Stomach (tissue), 9 donors: ENCODE data around the gene NBEAL2. TPM values are rescaled to one million over a fixed set of nuclear protein-coding genes. Genes with fewer than 3 reads are reported as not detected.
"Not testable (repeated sequence)": the region's sequence is repeated elsewhere in the genome, so short reads cannot be mapped to it uniquely, and the experiment has no call there.

Experiments used
- DNase-seq, 2 donors: peaks; one replicate each; pipeline versions ENCODE4 v3.0.0 to v3.0.0-alpha.2; 2013 to 2019
- H3K27ac ChIP-seq, 5 donors: fragments of 200-600 bp in 4 of 5; sonication (generic) in 4 of 5; one replicate each; pipeline ENCODE4 v1.5.1; 2013 to 2019; ENCODE audit warnings: mild to moderate bottlenecking in 1 of 5, moderate library complexity in 1 of 5
- H3K27me3 ChIP-seq, 3 donors: fragments of 200-600 bp; sonication (generic); one replicate each; pipeline ENCODE4 v1.5.1; 2017 to 2019; ENCODE audit warnings: mixed run types in 1 of 3
- H3K36me3 ChIP-seq, 4 donors: fragments of 200-600 bp; sonication (generic); 1 replicate in 3 of 4; 2 replicates in 1 of 4; pipeline ENCODE4 v1.5.1; 2016 to 2019
- H3K4me1 ChIP-seq, 4 donors: fragments of 200-600 bp; sonication (generic); one replicate each; pipeline ENCODE4 v1.5.1; 2016 to 2019
- H3K4me3 ChIP-seq, 4 donors: fragments of 200-600 bp; sonication (generic) in 3 of 4; one replicate each; pipeline ENCODE4 v1.5.1; 2016 to 2019; ENCODE audit warnings: mild to moderate bottlenecking in 1 of 4
- H3K9me3 ChIP-seq, 4 donors: fragments of 200-600 bp; sonication (generic); one replicate each; pipeline ENCODE4 v1.5.1; 2016 to 2019
- EP300 ChIP-seq: sonication (generic); formaldehyde crosslinking; IDR thresholded peaks from one replicate; pipeline ENCODE4 v1.6.1; 2017; ENCODE audit warnings: antibody characterized with exemption
- POLR2A ChIP-seq, 4 donors: fragments of 450-650 bp; IDR thresholded peaks; one replicate each; pipeline ENCODE4 v1.6.1; 2016; ENCODE audit warnings: antibody characterized with exemption in 4 of 4, control low read depth in 2 of 4, mild to moderate bottlenecking in 1 of 4, moderate library complexity in 1 of 4
- POLR2AphosphoS5 ChIP-seq, 3 donors: sonication (generic); formaldehyde crosslinking; IDR thresholded peaks; one replicate each; pipeline ENCODE4 v1.6.1; 2016; ENCODE audit warnings: antibody characterized with exemption in 3 of 3
- WGBS, 5 donors: extraction: QIAGEN DNeasy Blood & Tissue Kit in 3 of 5; methylation state at CpG; one replicate each; pipeline versions ENCODE4 v1.1.5 to v1.1.7; 2013 to 2018; 5-methylcytosine and 5-hydroxymethylcytosine counted together
- intact Hi-C: fragments of 100-400 bp; cut with DNase I; formaldehyde crosslinking; loops from one replicate; pipeline ENCODE4 v1.15.1; 2023; ENCODE audit warnings: low total_unique reads
- polyA plus RNA-seq, 3 donors: library from polyadenylated mRNA; stranded (reverse); fragments of 200-250 nt; gene quantifications; one replicate each; pipeline ENCODE4 v1.2.3, GENCODE V29; 2013
- total RNA-seq, 5 donors: library from RNA; depleted of rRNA; stranded (reverse); fragments of >200 nt; gene quantifications; one replicate each; pipeline versions ENCODE4 v1.1.0 to v1.2.3, GENCODE V29; 2014 to 2016
- TF ChIP-seq, protein P1 (sequence below), 7 experiments: fragments of 450-650 bp in 4 of 7; fragments of 200-600 bp in 3 of 7; sonication (generic) in 3 of 7; IDR thresholded peaks; one replicate each; pipeline ENCODE4 v1.5.1; 2016 to 2019; ENCODE audit warnings: antibody characterized with exemption in 7 of 7, control low read depth in 2 of 7, mild to moderate bottlenecking in 1 of 7
- donor health status: healthy with polysubstance abuse.
- donor health status: Bipolar disorder and iron deficiency.
- donor health status: healthy.

NBEAL2 gene
- total and polyA plus RNA-seq, 8 donors, result 35.0 to 653 (median 214) TPM

GRCh38 chr3:47028667-47029066, 49.2 kb downstream of the NBEAL2 start:
- H3K9me3 ChIP-seq, result no peaks in the 10 kb centered on the region
- WGBS, 5 donors, result 93 to 100% (median 94%) methylated on average over 1 of the region's 1 CpG
- intact Hi-C loops, result no loop called here
- TF ChIP-seq POLR2A (IDR thresholded peaks at IDR 0.05), result no peak
- TF ChIP-seq POLR2AphosphoS5 (IDR thresholded peaks at IDR 0.05), result no peak
- no peak for TF ChIP-seq EP300
- TF ChIP-seq, protein P1, sequence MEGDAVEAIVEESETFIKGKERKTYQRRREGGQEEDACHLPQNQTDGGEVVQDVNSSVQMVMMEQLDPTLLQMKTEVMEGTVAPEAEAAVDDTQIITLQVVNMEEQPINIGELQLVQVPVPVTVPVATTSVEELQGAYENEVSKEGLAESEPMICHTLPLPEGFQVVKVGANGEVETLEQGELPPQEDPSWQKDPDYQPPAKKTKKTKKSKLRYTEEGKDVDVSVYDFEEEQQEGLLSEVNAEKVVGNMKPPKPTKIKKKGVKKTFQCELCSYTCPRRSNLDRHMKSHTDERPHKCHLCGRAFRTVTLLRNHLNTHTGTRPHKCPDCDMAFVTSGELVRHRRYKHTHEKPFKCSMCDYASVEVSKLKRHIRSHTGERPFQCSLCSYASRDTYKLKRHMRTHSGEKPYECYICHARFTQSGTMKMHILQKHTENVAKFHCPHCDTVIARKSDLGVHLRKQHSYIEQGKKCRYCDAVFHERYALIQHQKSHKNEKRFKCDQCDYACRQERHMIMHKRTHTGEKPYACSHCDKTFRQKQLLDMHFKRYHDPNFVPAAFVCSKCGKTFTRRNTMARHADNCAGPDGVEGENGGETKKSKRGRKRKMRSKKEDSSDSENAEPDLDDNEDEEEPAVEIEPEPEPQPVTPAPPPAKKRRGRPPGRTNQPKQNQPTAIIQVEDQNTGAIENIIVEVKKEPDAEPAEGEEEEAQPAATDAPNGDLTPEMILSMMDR (IDR thresholded peaks at IDR 0.05), result no peak
- no peak for DNase-seq
- no peak overlapping the region for H3K4me3 ChIP-seq
- peaks cover 2 to 33% (median 17%) of the 10 kb centered on the region in 4 donors for H3K36me3 ChIP-seq
- H3K27ac ChIP-seq, result no peak overlapping the region
- no peaks in the 10 kb centered on the region for H3K27me3 ChIP-seq
- H3K4me1 ChIP-seq, result peaks cover 0 to 47% (median 13%) of the 10 kb centered on the region in 4 donors

- intact Hi-C loops, DNase-seq, H3K9me3 ChIP-seq, H3K27me3 ChIP-seq, H3K27ac ChIP-seq, H3K4me3 ChIP-seq: not testable (repeated sequence)
- WGBS, 5 donors, result 68 to 79% (median 75%) methylated on average over 4 of the region's 4 CpGs
- Histone ChIP-seq H3K36me3 (peaks cover 7 to 57% (median 34%) of the 10 kb centered on the region in 4 donors), H3K4me1 (peaks cover 4 to 54% (median 21%) of the 10 kb centered on the region in 4 donors)
These were observed 51.6 kb downstream of the NBEAL2 start for GRCh38 chr3:47031041-47031440.

- Histone ChIP-seq H3K27me3 (no peaks in the 10 kb centered on the region), H3K4me3 (no peak overlapping the region), H3K27ac (peak overlapping the region in 4 of 5 donors; percentile 27 to 67 (median 41)), H3K4me1 (peaks cover 8 to 61% (median 30%) of the 10 kb centered on the region in 4 donors), H3K36me3 (peaks cover 17 to 68% (median 57%) of the 10 kb centered on the region in 4 donors), H3K9me3 (no peaks in the 10 kb centered on the region)
- intact Hi-C loops, result no loop called here
- WGBS, 5 donors, result 29 to 44% (median 38%) methylated on average over 2 of the region's 2 CpGs
- no peak for DNase-seq
- TF ChIP-seq EP300 (no peak), POLR2AphosphoS5 (IDR thresholded peaks at IDR 0.05) (no peak), POLR2A (IDR thresholded peaks at IDR 0.05) (no peak)
- TF ChIP-seq, protein P1 (IDR thresholded peaks at IDR 0.05), result no peak
These were observed 55.5 kb downstream of the NBEAL2 start for GRCh38 chr3:47034868-47035489.

GRCh38 chr3:47035645-47036044, 56.2 kb downstream of the NBEAL2 start:
- no peak for DNase-seq
- WGBS, 5 donors, result 18 to 47% (median 32%) methylated on average over 2 of the region's 2 CpGs
- TF ChIP-seq EP300 (no peak), POLR2AphosphoS5 (IDR thresholded peaks at IDR 0.05) (no peak), POLR2A (IDR thresholded peaks at IDR 0.05) (no peak)
- TF ChIP-seq, protein P1 (IDR thresholded peaks at IDR 0.05), result no peak
- intact Hi-C loops, result no loop called here
- peaks cover 8 to 54% (median 29%) of the 10 kb centered on the region in 4 donors for H3K4me1 ChIP-seq
- H3K27me3 ChIP-seq, result no peaks in the 10 kb centered on the region
- peaks cover 19 to 74% (median 63%) of the 10 kb centered on the region in 4 donors for H3K36me3 ChIP-seq
- H3K27ac ChIP-seq, result peak overlapping the region in 3 of 5 donors; percentile 27 to 48 (median 34)
- H3K4me3 ChIP-seq, result no peak overlapping the region
- H3K9me3 ChIP-seq, result no peaks in the 10 kb centered on the region

- 31 to 50% (median 34%) methylated on average over 3 of the region's 3 CpGs for WGBS, 5 donors
- intact Hi-C loops, result no loop called here
- Histone ChIP-seq H3K27ac (peak overlapping the region in 3 of 5 donors; percentile 27 to 48 (median 34)), H3K9me3 (no peaks in the 10 kb centered on the region), H3K4me3 (no peak overlapping the region), H3K36me3 (peaks cover 20 to 79% (median 68%) of the 10 kb centered on the region in 4 donors), H3K4me1 (peaks cover 8 to 49% (median 26%) of the 10 kb centered on the region in 4 donors), H3K27me3 (no peaks in the 10 kb centered on the region)
- DNase-seq, result no peak
- TF ChIP-seq POLR2A (IDR thresholded peaks at IDR 0.05), result no peak
- no peak for TF ChIP-seq POLR2AphosphoS5 (IDR thresholded peaks at IDR 0.05)
- TF ChIP-seq, protein P1 (IDR thresholded peaks at IDR 0.05), result no peak
- no peak for TF ChIP-seq EP300
These were observed 56.7 kb downstream of the NBEAL2 start for GRCh38 chr3:47036145-47036544.

GRCh38 chr3:47037302-47037701, 57.8 kb downstream of the NBEAL2 start:
- H3K4me1 ChIP-seq, result peaks cover 8 to 50% (median 21%) of the 10 kb centered on the region in 4 donors
- H3K36me3 ChIP-seq, result peaks cover 28 to 91% (median 80%) of the 10 kb centered on the region in 4 donors
- H3K4me3 ChIP-seq, intact Hi-C loops, DNase-seq, H3K9me3 ChIP-seq, H3K27me3 ChIP-seq: not testable (repeated sequence)
- H3K27ac ChIP-seq, result peak overlapping the region in 2 of 5 donors; percentile 10 to 27
- WGBS, 5 donors, result 50 to 81% (median 80%) methylated on average over 2 to 6 of the region's 6 CpGs
